Type B pancreatic cell (in vitro differentiated cells): ENCODE results near the gene LMCD1. TPM values are rescaled to one million over a fixed set of nuclear protein-coding genes. Genes with fewer than 3 reads are reported as not detected.

Experiments used
- DNase-seq: peaks from one replicate; pipeline ENCODE4 v3.0.0; 2021; ENCODE audit warnings: mixed read lengths; ENCODE audit not compliant: unreplicated experiment; ENCODE audit errors: extremely low spot score
- H3K27ac Mint-ChIP-seq: 2 replicates; pipeline ENCODE4 v1.8.0; 2021; ENCODE audit warnings: mild to moderate bottlenecking, mixed read lengths
- H3K27me3 Mint-ChIP-seq: 2 replicates; pipeline ENCODE4 v1.8.0; 2021; ENCODE audit warnings: mixed read lengths
- H3K36me3 Mint-ChIP-seq: 2 replicates; pipeline ENCODE4 v1.8.0; 2021; ENCODE audit warnings: mixed read lengths
- H3K4me1 Mint-ChIP-seq: one replicate; pipeline ENCODE4 v1.8.0; 2021; ENCODE audit warnings: mixed read lengths; ENCODE audit not compliant: unreplicated experiment
- H3K4me3 Mint-ChIP-seq: 2 replicates; pipeline ENCODE4 v1.8.0; 2021; ENCODE audit warnings: mild to moderate bottlenecking, mixed read lengths
- H3K9me3 Mint-ChIP-seq: 2 replicates; pipeline ENCODE4 v1.8.0; 2021; ENCODE audit warnings: mixed read lengths
- CTCF ChIP-seq: fragments of 200-600 bp; sonication (generic); conservative IDR thresholded peaks from 2 replicates; pipeline ENCODE4 v1.5.0; 2021; ENCODE audit warnings: antibody characterized with exemption, mild to moderate bottlenecking
- total RNA-seq: library from RNA; stranded (reverse); gene quantifications from 2 replicates; pipeline ENCODE4 v1.2.1, GENCODE V29; 2021; ENCODE audit warnings: low replicate concordance

Gene LMCD1
- total RNA-seq, 1 donor from 2014 or later, result 33.1 TPM

DNA sequence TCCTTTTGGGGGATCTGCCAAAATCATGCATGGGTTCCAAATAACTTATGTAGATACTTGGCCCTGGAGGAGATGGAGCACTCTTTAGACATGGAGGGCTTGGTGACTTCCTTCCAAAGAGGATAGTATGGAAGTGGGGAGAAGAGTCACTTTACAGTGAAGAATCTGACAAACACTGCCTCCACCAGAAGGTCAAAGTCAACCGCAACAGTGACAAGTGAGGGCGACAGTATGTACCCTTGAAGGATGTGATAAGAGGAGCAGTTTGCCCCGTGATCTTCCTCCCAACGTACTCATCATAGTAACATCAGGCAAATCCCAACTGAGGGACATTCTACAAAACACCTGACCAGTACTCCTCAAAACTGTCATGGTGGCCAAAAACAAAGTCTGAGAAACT, 62.0 kb downstream of the LMCD1 start:
- H3K27me3 Mint-ChIP-seq, result no peaks in the 10 kb centered on the region
- no peak overlapping the region for H3K4me3 Mint-ChIP-seq
- peaks cover 4% of the 10 kb centered on the region for H3K4me1 Mint-ChIP-seq
- H3K36me3 Mint-ChIP-seq, result peaks cover 7% of the 10 kb centered on the region
- no peak overlapping the region for H3K27ac Mint-ChIP-seq
- no peaks in the 10 kb centered on the region for H3K9me3 Mint-ChIP-seq
- no peak for DNase-seq
- no peak for TF ChIP-seq CTCF

DNA sequence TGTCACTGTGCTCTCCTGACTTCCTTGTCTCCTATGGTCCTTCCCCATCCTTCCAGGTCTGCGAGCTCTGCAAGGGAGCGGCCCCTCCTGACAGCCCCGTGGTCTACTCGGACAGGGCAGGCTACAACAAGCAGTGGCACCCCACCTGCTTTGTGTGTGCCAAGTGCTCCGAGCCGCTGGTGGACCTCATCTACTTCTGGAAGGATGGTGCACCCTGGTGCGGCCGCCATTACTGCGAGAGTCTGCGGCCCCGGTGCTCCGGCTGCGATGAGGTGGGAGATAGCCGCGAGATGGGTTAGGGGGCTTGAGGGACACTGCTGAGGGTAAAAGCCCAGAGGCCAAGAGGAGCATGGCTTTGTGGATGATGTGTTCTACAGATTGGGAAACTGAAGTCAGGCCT, 63.8 kb downstream of the LMCD1 start:
- no peak overlapping the region for H3K4me3 Mint-ChIP-seq
- no peak for DNase-seq
- H3K4me1 Mint-ChIP-seq, result peaks cover 4% of the 10 kb centered on the region
- no peaks in the 10 kb centered on the region for H3K27me3 Mint-ChIP-seq
- H3K9me3 Mint-ChIP-seq, result no peaks in the 10 kb centered on the region
- TF ChIP-seq CTCF, result no peak
- peaks cover 11% of the 10 kb centered on the region for H3K36me3 Mint-ChIP-seq
- no peak overlapping the region for H3K27ac Mint-ChIP-seq

GRCh38 chr3:8567784-8568575, 66.4 kb downstream of the LMCD1 start:
- Mint-ChIP-seq H3K27me3 (no peaks in the 10 kb centered on the region), H3K4me3 (no peak overlapping the region), H3K4me1 (peaks cover 16% of the 10 kb centered on the region), H3K9me3 (no peaks in the 10 kb centered on the region), H3K36me3 (peaks cover 16% of the 10 kb centered on the region), H3K27ac (no peak overlapping the region)
- DNase-seq, result no peak
- no peak for TF ChIP-seq CTCF

DNA sequence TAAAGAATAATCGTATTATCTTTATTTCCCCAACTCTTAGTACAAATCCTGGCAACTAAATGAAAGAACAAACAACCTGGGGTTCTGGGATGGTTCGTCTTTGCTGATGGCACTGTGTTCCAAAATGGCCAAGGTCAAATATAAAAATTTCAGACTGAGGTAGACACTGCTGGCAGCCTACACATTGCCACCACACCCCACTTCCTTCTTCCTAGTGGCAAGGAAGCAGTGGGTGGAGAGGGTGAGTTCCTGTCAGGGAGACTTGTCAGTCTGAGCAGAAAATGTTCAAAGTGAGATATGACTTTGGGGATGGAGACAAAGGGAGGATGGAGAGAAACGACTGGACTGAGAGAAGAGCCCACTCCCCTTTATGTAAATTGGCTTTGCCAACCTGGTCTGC, 69.6 kb downstream of the LMCD1 start:
- no peaks in the 10 kb centered on the region for H3K9me3 Mint-ChIP-seq
- H3K27me3 Mint-ChIP-seq, result no peaks in the 10 kb centered on the region
- H3K4me1 Mint-ChIP-seq, result peaks cover 28% of the 10 kb centered on the region
- no peak overlapping the region for H3K27ac Mint-ChIP-seq
- DNase-seq, result no peak
- no peak for TF ChIP-seq CTCF
- no peak overlapping the region for H3K4me3 Mint-ChIP-seq
- peaks cover 13% of the 10 kb centered on the region for H3K36me3 Mint-ChIP-seq

DNA sequence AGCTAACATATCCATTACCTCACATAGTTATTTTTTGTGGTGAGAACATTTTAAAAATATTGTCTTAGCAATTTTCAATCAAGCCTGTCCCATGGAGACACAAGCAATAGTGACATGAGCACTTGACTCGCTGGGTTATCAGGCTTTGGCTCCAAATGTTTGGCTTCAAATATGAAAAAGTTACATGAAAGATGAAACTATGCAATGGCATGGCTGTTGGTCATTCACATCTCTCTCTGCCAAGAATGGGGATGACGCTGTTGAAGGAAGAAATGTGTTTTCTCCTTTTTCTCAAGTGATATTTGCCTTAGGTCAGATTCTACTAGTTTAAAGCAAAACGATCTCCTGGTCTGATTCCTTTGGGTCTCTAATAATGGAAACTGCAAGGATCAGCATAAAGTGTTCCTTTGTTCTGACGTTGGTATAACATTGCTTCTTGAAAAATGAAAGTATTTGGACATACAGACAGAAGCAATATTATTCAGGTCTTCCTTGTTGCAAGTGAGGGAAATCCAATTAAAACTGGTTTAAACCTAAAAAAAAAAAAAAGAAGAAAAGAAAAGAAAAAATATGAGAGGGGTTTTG, 71.8 kb downstream of the LMCD1 start:
- Mint-ChIP-seq H3K27ac (no peak overlapping the region), H3K9me3 (no peaks in the 10 kb centered on the region), H3K4me3 (no peak overlapping the region), H3K27me3 (no peaks in the 10 kb centered on the region), H3K36me3 (peaks cover 13% of the 10 kb centered on the region), H3K4me1 (peaks cover 28% of the 10 kb centered on the region)
- TF ChIP-seq CTCF, result no peak
- no peak for DNase-seq
